Smooth muscle cell (in vitro differentiated cells): ENCODE measurements around the gene ASAP2. TPM values are rescaled to one million over a fixed set of nuclear protein-coding genes. Genes with fewer than 3 reads are reported as not detected.

Experiments used
- DNase-seq: peaks from one replicate; lab custom pipeline; 2025; ENCODE audit not compliant: unreplicated experiment; lab: John Stamatoyannopoulos, UW
- H2AFZ ChIP-seq: fragments of 200-600 bp; sonication (generic); 2 replicates; pipeline ENCODE4 v1.6.0; 2016; ENCODE audit warnings: antibody characterized with exemption, low read depth, mild to moderate bottlenecking
- H3F3A ChIP-seq: fragments of 200-600 bp; sonication (generic); 2 replicates; pipeline ENCODE4 v1.6.0; 2017; ENCODE audit warnings: antibody characterized with exemption, low read depth
- H3K27ac ChIP-seq: fragments of 200-600 bp; sonication (generic); 2 replicates; pipeline ENCODE4 v1.5.1; 2016; ENCODE audit warnings: low read depth, mild to moderate bottlenecking
- H3K27me3 ChIP-seq: fragments of 200-600 bp; sonication (generic); 2 replicates; pipeline ENCODE4 v1.6.1; 2016; ENCODE audit warnings: low read depth, mild to moderate bottlenecking
- H3K36me3 ChIP-seq: fragments of 200-600 bp; sonication (generic); 2 replicates; pipeline ENCODE4 v1.5.1; 2016; ENCODE audit warnings: low read depth
- H3K4me1 ChIP-seq: fragments of 200-600 bp; sonication (generic); 2 replicates; pipeline ENCODE4 v1.5.1; 2016; ENCODE audit warnings: low read depth
- H3K4me2 ChIP-seq: fragments of 200-600 bp; sonication (generic); 2 replicates; pipeline ENCODE4 v1.6.0; 2016; ENCODE audit warnings: mild to moderate bottlenecking
- H3K4me3 ChIP-seq: fragments of 200-600 bp; sonication (generic); 2 replicates; pipeline ENCODE4 v1.5.1; 2016; ENCODE audit warnings: mild to moderate bottlenecking
- H3K79me2 ChIP-seq: fragments of 200-600 bp; sonication (generic); 2 replicates; pipeline ENCODE4 v1.6.0; 2016; ENCODE audit warnings: low read depth, mild to moderate bottlenecking
- H3K9ac ChIP-seq: fragments of 200-600 bp; sonication (generic); 2 replicates; pipeline ENCODE4 v1.6.0; 2016; ENCODE audit warnings: low read depth
- H3K9me3 ChIP-seq: fragments of 200-600 bp; sonication (generic); replicated peaks from 2 replicates; pipeline ENCODE4 v1.5.1; 2016; ENCODE audit warnings: low read depth
- H4K20me1 ChIP-seq: fragments of 200-600 bp; sonication (generic); 2 replicates; pipeline ENCODE4 v1.6.0; 2016; ENCODE audit warnings: low read depth
- CTCF ChIP-seq: fragments of 200-600 bp; sonication (generic); IDR thresholded peaks from 2 replicates; pipeline ENCODE4 v1.5.1; 2017; ENCODE audit warnings: borderline replicate concordance, mild to moderate bottlenecking, antibody characterized with exemption; ENCODE audit not compliant: insufficient read depth, poor library complexity, severe bottlenecking
- WGBS: methylation state at CpG from one replicate; pipeline ENCODE4 v1.1.7; 2016; ENCODE audit warnings: low lambda C conversion rate; 5-methylcytosine and 5-hydroxymethylcytosine counted together
- polyA plus RNA-seq: library from polyadenylated mRNA; unstranded; fragments of >200 nt; fragmentation: Nextera tagmentation; extraction: Ambion mirVana; gene quantifications from 2 replicates; pipeline ENCODE4 v1.2.1, GENCODE V29; 2016
- total RNA-seq: library from RNA; depleted of rRNA; stranded (reverse); fragments of >200 nt; gene quantifications from 2 replicates; pipeline ENCODE4 v1.2.3, GENCODE V29; 2014

The ASAP2 gene
- total and polyA plus RNA-seq, 2 experiments from 2014 or later: 8.8 to 23.1 TPM

DNA sequence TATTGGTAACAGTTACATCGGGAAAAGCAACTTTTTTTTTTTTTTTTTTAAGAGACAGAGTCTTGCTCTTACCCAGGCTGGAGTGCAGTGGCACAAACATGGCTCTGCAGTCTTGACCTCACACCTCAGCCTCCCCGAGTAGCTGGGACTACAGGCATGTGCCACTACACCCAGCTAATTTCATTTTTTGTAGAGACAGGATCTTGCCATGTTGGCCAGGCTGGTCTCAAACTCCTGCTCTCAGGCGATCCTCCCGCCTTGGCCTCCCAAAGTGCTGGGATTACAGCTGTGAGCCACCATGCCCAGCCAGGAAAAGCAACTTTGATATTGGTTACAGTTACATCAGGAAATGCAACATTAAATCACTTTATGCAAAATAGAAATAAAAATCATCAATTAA, 212.1 kb downstream of the ASAP2 start:
- no peak overlapping the region for H3K9ac ChIP-seq
- no peak overlapping the region for H2AFZ ChIP-seq
- H4K20me1 ChIP-seq: no peaks in the 10 kb centered on the region
- no peaks in the 10 kb centered on the region for H3K9me3 ChIP-seq
- DNase-seq: no peak
- H3K79me2 ChIP-seq: peaks cover 62% of the 10 kb centered on the region
- peaks cover 19% of the 10 kb centered on the region for H3F3A ChIP-seq
- H3K36me3 ChIP-seq: no peaks in the 10 kb centered on the region
- H3K27me3 ChIP-seq: no peaks in the 10 kb centered on the region
- H3K4me1 ChIP-seq: peaks cover 15% of the 10 kb centered on the region
- no peak overlapping the region for H3K4me3 ChIP-seq
- no peak for TF ChIP-seq CTCF
- 95% methylated on average over 4 of the region's 4 CpGs for WGBS
- H3K27ac ChIP-seq: no peak overlapping the region
- H3K4me2 ChIP-seq: no peak overlapping the region

GRCh38 chr2:9419541-9419940, 212.9 kb downstream of the ASAP2 start:
- DNase-seq: no peak
- 92% methylated on average over 3 of the region's 3 CpGs for WGBS
- H3K36me3 ChIP-seq: no peaks in the 10 kb centered on the region
- no peaks in the 10 kb centered on the region for H4K20me1 ChIP-seq
- H2AFZ ChIP-seq: no peak overlapping the region
- H3K4me1 ChIP-seq: peaks cover 20% of the 10 kb centered on the region
- no peak for TF ChIP-seq CTCF
- H3K9me3 ChIP-seq: no peaks in the 10 kb centered on the region
- no peak overlapping the region for H3K4me3 ChIP-seq
- H3K79me2 ChIP-seq: peaks cover 65% of the 10 kb centered on the region
- H3K9ac ChIP-seq: no peak overlapping the region
- H3K27me3 ChIP-seq: no peaks in the 10 kb centered on the region
- H3K4me2 ChIP-seq: no peak overlapping the region
- H3F3A ChIP-seq: peaks cover 21% of the 10 kb centered on the region
- H3K27ac ChIP-seq: no peak overlapping the region

GRCh38 chr2:9420495-9420894, 213.9 kb downstream of the ASAP2 start:
- H3F3A ChIP-seq: peaks cover 21% of the 10 kb centered on the region
- no peak overlapping the region for H3K4me2 ChIP-seq
- H3K4me3 ChIP-seq: no peak overlapping the region
- WGBS: 88% methylated on average over 10 of the region's 10 CpGs
- H3K9me3 ChIP-seq: no peaks in the 10 kb centered on the region
- no peak for TF ChIP-seq CTCF
- peaks cover 24% of the 10 kb centered on the region for H3K4me1 ChIP-seq
- peaks cover 69% of the 10 kb centered on the region for H3K79me2 ChIP-seq
- no peak overlapping the region for H3K27ac ChIP-seq
- H3K27me3 ChIP-seq: no peaks in the 10 kb centered on the region
- no peaks in the 10 kb centered on the region for H3K36me3 ChIP-seq
- no peak overlapping the region for H3K9ac ChIP-seq
- H2AFZ ChIP-seq: no peak overlapping the region
- H4K20me1 ChIP-seq: no peaks in the 10 kb centered on the region
- no peak for DNase-seq

DNA sequence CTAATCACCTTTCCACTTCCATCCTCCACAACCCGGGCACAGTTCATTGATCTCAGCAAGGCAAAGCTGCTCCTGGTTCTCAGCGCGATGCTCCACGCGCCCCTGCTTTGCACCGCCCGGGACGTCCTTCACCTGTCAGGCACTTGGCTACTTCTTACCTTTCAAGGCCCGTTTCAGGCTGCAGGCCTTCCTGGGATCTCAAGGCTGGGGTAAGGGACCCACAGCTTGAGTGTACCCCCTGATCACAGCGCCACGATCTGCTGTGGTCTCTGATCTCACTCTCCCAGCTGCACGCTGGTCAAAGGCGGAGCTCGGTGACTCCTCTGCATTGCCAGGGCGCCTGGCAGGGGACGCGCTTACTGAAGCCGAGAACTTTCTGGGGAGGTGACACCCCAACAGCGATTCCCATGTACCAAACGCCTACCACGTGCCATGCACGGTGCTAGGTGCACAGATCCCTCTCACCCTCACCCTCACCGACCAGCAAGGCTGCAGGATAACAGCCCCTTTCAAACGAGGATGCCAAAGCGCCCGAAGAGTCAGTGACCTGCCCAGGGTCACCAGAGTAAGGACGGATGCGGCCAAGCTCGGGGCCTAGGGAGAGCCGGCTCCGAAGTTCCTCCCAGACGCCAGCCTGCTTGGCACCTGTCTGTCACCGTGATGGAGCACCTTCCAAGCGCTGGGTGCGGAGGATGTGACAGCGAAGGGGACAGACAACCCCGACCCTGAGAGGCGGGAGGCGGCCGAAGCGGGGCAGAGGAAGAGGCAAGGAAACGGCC, 215.9 kb downstream of the ASAP2 start:
- peak overlapping the region; percentile 93 for H3K4me3 ChIP-seq
- H3K4me2 ChIP-seq: peak overlapping the region; percentile 94
- no peaks in the 10 kb centered on the region for H3K9me3 ChIP-seq
- H3K27me3 ChIP-seq: no peaks in the 10 kb centered on the region
- peak overlapping the region; percentile 92 for H3K27ac ChIP-seq
- H3K9ac ChIP-seq: peak overlapping the region; percentile 96
- H3K79me2 ChIP-seq: peaks cover 64% of the 10 kb centered on the region
- no peaks in the 10 kb centered on the region for H4K20me1 ChIP-seq
- no peak for TF ChIP-seq CTCF
- peaks cover 3% of the 10 kb centered on the region for H3F3A ChIP-seq
- no peak for DNase-seq
- H3K36me3 ChIP-seq: no peaks in the 10 kb centered on the region
- peak overlapping the region; percentile 68 for H2AFZ ChIP-seq
- peaks cover 15% of the 10 kb centered on the region for H3K4me1 ChIP-seq
- 4% methylated on average over 42 of the region's 42 CpGs for WGBS
